ENCODE measurements around the gene OXSR1.

- no peak for TF ChIP-seq POLR2AphosphoS5 (IDR thresholded peaks at IDR 0.05; ENCODE audit: low read depth, low read length)
- no peak for TF ChIP-seq POLR2A (IDR thresholded peaks at IDR 0.05; ENCODE audit: low read depth, low read length)
- no peak for TF ChIP-seq SPI1 (IDR thresholded peaks at IDR 0.05; ENCODE audit: low read depth, low read length)
- no peak for TF ChIP-seq TAF1 (IDR thresholded peaks at IDR 0.05; ENCODE audit: low read depth, low read length)
These were observed 119.4 kb downstream of the OXSR1 start for GRCh38 chr3:38284756-38285150.

All from GM12891 (cell line).